Stimulated activated naive CD4-positive, alpha-beta T cell treated with Interleukin-2 at 50 U/mL for 16 hours (primary cell): Measurements from ENCODE around the gene DRAXIN.
A peak's percentile ranks its signal among the peaks of the same experiment; 100 is the strongest.

Experiments
- DNase-seq: peaks from one replicate; lab custom pipeline; 2025; lab: John Stamatoyannopoulos, UW

Gene DRAXIN

GRCh38 chr1:11738096-11738495, 46.6 kb downstream of the DRAXIN start:
- DNase-seq, result no peak

- no peak for DNase-seq
These were observed 47.3 kb downstream of the DRAXIN start for GRCh38 chr1:11738783-11739182.

DNA sequence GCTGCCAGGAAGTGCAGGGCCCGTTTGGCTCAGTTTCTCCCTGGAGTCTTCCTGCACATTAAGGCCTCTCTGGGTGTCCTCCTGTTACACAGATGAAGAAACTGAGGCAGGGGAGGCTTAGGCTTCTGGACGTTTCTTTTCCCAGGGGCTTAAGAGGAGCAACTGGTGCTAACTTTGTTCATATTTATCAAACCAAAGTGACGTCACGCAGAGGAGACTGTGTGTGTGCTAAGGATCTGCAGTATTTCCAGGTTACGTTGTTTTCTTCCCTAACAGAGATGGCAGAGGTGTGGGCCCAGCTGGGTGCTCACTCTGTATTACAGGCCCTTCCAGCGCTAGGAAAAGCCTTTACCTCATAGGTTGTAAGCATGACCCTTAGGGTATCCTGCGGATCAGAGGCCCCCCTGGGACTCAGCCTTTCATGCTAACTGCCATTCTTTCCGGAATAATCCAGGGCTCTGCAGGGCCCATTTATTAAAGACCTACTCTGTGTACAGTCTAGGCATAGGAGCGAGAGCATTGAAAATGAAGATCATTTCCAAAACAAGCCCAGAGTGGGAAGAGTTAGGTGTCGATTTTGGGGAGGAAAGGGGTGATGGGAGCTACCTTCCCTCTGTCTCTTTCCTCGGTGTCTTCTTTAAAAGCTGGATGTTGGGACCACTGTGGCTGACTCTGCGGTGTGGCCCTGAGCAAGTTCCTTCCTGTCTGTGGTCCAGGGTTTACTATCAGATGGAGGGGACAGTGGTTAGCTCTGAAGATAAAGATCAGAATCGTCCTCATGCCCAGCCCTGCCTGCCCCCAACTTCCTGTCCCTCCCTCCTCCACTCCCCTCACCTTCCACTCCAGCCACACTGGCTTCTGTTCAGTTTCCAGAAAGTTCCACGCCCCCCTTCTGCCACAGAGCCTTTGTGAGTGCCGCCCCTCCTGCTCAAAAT, 49.0 kb downstream of the DRAXIN start:
- DNase-seq, result no peak

GRCh38 chr1:11741482-11741881, 50.0 kb downstream of the DRAXIN start:
- DNase-seq, result no peak

DNA sequence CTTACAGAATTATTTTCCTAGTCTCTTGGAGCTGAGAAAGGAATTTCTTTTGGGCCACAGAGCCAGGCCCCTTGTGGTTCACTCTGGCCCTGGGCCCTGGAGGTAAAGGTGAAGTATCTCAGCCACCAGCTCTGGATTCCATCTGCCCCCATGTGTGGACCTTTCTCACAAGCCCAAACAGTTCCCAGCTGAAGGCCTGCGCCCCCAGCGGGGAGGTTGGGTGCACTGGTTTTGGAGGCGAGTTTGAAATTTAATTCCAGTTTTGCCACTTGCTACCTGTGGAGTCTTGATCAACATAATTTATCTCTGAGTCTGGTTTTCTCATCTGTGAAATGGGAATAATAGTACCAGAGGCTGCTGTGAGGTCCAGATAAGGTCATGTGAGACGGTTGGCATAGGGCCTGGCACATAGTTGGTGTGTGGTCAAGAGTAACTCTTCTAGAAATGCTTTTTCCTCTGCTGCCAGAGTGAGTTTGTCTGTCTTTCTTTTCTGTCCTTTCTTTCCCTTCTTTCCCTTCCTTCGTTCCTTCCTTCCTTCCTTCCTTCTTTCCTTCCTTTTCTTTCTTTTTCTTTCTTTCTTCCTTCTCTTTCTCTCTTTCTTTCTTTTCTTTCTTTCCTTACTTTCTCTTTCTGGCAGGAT, 50.5 kb downstream of the DRAXIN start:
- no peak for DNase-seq

DNA sequence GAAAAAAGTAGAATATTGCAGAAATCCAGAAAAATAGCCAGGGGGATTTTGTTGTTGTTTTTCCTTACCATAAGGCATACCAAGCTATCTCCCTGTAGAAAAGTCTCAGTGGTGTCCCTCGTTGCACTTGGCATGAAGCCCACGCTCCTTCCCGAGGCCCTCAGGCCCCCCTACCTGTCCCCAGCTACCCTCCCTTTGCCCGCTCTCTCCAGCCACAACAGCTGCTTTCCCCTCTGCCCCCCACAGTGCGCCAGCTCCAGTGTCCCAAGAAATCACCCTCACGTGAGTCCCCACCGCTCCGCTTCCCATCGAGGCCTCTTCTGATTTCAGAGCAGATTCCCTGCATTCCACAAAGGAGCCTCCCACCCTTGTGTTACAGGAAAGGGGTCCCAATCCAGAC, 52.8 kb downstream of the DRAXIN start:
- DNase-seq, result no peak

DNA sequence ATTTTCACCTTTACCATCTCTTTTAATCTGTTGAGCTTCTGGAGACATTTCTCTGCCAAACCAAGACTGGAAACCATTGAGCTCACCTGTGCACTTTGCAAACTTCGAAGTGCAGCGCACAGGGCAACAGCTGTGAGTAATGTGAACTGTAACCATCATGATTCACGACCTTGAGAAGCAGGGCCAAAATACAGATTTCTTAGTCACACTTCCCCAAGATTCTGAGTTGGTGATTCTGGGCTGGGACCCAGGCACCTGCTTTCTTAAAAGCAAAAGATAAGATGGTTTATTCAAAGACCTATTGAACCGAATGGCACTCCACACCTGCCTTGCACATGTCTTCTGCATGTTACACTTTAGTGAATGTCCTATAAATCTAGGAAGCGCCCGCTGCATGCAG, 54.6 kb downstream of the DRAXIN start:
- no peak for DNase-seq

DNA sequence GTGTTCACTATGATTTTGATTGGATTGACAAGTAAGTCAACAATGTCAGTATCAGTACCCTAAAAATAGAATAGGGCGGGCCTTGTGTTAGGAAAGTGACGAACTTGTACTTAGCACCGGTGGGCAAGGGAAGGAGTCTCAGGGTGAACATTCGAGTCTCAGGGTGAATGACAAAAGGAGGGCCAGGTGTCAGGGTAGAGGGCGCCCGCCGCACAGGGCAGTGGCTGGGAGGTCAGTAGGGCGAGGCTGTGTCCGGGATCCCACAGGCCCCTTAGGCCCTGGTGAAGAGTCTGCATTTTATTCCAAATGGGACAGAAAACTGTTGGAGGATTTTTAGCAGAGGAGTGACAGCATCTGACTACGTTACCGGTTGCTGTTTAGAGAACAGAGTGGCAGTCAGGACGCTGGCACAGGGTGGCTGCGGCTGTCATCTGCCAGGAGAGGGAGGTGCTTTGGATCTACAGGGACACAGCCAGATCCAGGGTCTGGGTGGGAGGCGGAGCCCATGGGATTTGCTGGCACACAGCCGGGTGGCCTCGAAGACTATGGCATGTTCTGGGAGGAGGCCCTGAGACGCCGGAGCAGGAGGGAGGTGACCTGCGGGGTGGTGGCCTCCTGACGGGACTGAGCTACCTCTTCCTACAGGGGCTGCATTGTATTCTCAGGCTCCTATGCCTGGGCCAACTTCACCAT, 55.4 kb downstream of the DRAXIN start:
- no peak for DNase-seq

DNA sequence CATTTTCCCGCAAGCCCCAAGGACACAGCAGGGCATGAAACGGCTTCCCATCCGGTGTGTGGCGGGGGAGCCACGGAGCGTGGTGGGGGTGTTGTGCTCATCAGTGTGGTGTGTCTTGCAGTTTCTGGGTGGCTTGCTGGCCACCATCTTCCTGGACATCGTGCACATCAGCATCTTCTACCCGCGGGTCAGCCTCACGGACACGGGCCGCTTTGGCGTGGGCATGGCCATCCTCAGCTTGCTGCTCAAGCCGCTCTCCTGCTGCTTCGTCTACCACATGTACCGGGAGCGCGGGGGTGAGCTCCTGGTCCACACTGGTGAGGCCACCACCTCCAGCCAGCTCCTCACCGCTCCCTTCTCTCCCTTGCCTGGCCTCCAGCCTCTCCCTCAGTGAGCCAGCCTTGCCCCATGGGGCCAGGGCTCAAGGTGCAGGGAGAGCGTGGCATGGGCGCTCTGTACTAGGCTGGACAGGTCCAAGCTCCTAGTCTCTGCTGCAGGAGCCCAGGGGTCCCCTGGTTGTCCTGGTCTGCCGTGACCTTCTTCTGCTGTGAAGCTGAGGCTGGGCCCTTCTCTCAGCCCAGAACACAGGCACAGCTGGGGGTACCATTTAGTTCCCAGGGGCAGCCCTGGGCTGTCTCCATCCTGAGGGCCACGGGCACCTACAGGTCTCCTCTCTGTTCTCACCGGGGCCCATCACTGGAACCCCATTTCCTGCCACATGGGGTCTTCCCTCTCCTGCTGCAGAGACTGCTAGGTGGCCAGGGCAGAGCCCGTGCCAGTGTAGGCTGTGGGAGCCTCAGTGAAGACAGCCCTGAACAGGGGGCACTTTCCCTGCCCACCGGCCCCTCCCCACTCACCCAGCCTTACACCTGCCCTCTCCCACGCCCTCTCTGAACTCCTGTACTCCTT, 57.0 kb downstream of the DRAXIN start:
- DNase-seq, result no peak

DNA sequence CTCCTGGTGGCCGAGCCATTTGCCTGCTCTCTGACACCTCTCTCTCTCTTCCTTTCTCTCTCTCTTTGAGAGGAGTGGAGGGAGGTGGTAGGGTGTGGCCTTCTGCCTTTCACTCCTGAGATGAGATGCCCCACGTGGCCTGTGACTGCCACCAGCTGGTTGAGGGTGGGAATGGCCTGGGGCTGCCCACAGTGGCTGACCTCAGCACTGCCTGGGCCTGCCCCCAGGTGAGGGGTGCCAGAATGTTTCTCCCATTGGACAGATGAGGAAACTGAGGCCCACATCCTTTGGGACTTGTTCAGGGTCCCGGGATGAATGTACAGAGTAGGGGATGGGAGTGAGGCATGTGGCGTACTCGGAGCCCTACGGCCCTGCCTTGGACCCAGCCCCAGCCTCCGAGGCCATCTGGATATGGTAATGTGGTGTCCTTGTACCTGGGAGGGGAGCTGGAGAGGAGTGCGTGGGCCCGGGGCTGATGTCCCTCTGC, 57.7 kb downstream of the DRAXIN start:
- DNase-seq, result peak; percentile 22

GRCh38 chr1:11749996-11750395, 58.5 kb downstream of the DRAXIN start:
- no peak for DNase-seq

- DNase-seq, result no peak
These were observed 59.6 kb downstream of the DRAXIN start for GRCh38 chr1:11751087-11751486.

- DNase-seq, result no peak
These were observed 61.0 kb downstream of the DRAXIN start for GRCh38 chr1:11752359-11753088.

DNA sequence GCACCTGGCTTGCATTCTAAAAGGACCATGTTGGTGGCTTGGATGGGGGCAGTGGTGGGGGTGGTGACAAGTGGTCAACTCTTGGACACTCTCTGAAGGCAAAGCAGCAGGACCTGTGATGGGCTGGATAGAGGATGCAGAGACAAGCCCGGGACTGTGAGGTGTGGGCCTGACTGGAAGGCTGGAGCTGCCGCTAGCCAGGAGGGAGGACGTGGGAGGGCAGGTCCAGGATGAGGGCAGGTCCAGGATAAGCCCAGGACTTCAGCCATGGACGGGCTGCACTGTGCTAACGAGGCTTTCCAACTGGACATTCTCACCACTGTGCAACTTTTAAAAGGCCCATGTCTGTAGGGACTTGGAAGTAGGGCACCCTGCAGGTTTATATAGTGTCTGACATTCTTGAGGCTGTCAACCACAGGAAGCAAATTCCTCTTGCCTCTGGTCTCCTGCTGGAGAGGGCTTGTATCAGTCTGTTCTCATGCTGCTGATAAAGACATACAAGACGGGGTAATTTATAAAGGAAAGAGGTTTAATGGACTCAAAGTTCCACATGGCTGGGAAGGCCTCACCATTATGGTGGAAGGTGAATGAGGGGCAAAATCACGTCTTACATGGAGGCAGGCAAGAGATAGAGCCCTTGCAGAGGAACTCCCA, 62.2 kb downstream of the DRAXIN start:
- DNase-seq, result no peak

DNA sequence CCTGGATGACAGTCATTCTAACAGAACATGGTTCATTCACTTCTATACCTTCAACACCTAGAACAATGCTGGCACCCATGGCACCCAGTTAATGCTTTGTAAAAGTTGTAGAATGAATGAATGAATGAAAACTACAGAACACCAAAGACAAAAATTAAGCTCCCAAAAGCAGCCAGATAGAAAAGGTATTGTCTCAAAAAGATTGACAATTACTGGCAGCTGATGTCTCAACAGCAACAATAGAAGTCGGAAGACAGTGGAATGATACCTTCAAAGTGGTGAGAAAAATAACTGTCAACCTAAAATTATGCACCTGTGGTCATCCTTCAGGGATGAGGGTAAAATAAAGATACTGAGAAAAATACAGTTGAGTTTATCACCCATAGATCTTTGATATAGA, 65.5 kb downstream of the DRAXIN start:
- no peak for DNase-seq

DNA sequence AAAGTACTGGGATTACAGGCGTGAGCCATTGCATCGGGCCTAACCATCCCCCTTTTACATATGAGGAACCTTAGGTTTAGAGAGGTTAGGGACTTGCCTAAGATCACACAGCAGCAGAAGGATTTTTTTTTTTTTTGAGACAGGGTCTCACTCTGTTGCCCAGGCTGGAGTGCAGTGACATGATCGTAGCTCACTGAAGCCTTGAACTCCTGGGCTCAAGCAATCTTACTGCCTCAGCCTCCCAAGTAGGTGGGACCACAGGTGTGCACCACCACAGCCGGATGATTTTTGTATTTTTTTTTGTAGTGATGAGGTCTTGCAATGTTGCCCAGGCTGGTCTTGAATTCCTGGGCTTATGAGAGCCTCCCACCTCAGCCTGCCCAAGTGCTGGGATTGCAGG, 68.3 kb downstream of the DRAXIN start:
- DNase-seq, result no peak

DNA sequence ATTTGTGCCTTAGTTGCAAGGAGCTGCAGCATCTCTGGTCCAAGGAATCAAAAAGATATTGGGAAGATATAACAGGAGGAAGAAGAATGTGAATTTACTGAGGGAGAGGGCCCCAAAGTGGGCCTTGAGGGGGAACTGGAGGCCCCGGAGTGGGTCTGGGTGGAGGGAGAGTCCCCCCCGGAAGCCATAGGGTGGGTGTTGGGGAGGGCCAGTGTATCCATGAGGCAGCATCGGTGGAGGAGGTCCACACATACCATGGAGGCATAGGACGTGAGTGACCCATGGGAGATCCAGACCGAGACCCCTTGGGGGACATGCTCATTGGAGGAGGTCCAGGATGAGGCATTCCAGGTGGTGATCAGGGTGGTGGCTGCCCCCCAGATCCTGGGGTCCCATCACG, 69.8 kb downstream of the DRAXIN start:
- DNase-seq, result no peak

GRCh38 chr1:11761988-11762406, 70.5 kb downstream of the DRAXIN start, which contains the start of gene C1orf167:
C1orf167 (plus strand) TSS chr1:11762193; CDS start chr1:11764401, 2,208 bp downstream.
- no peak for DNase-seq

DNA sequence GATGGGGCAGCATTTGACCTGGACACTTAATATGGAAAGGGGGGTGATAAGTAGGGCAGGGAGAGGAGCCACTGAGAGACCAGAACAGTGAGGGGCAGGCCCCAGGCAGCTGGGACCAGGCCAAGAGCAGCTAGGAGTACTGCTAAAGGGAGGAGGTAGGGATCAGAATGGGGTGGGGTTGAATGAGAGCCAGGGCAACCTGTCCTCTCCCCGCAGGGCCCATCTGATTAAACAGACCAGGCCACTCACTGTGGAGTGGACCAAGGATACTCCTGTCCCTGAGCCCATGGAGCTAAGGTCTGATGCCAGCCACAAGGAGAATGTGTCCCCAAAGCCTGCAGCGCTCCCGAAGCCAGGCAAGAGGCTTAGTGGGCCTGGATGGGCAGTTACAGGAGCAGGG, 72.6 kb downstream of the DRAXIN start:
- no peak for DNase-seq

- DNase-seq, result no peak
These were observed 73.0 kb downstream of the DRAXIN start for GRCh38 chr1:11764519-11764918.
